Right cardiac atrium (tissue), 5 donors: ENCODE data around the gene PLA2G5. TPM values are rescaled to one million over a fixed set of nuclear protein-coding genes. Genes with fewer than 3 reads are reported as not detected.

Source experiments
- ATAC-seq, 2 donors: fragments of 200-7000 bp; cut with Tn5 transposase; one replicate each; pipeline versions ENCODE4 v1.8.0 to v1.9.1; 2020; ENCODE audit warnings: moderate library complexity in 2 of 2, mild to moderate bottlenecking in 1 of 2
- DNase-seq, 3 donors: peaks; one replicate each; pipeline ENCODE4 v3.0.0-alpha.2; 2020
- H3K27ac ChIP-seq: one replicate; pipeline ENCODE4 v1.5.1; 2013; ENCODE audit warnings: mild to moderate bottlenecking, low read length, control low read depth, moderate library complexity
- H3K27me3 ChIP-seq: one replicate; pipeline ENCODE4 v1.6.1; 2013; ENCODE audit not compliant: control insufficient read depth, insufficient read depth
- H3K4me1 ChIP-seq: one replicate; pipeline ENCODE4 v1.6.1; 2013; ENCODE audit warnings: low read length; ENCODE audit not compliant: control insufficient read depth, insufficient read depth
- H3K4me3 ChIP-seq: one replicate; pipeline ENCODE4 v1.5.1; 2013; ENCODE audit warnings: low read length, control low read depth
- H3K9me3 ChIP-seq: one replicate; pipeline ENCODE4 v1.6.1; 2013; ENCODE audit warnings: low read length; ENCODE audit not compliant: control insufficient read depth
- WGBS: extraction: QIAGEN DNeasy Blood & Tissue Kit; methylation state at CpG from one replicate; pipeline ENCODE4 v1.1.7; 2013; 5-methylcytosine and 5-hydroxymethylcytosine counted together
- intact Hi-C, 4 donors: fragments of 100-400 bp; cut with DNase I; formaldehyde crosslinking; loops; one replicate each; pipeline versions ENCODE4 v1.11.0 to v1.14.0; 2022 to 2023
- polyA plus RNA-seq: library from polyadenylated mRNA; stranded (reverse); fragments of 200-250 nt; gene quantifications from one replicate; pipeline ENCODE4 v1.2.3, GENCODE V29; 2013
- total RNA-seq, 4 donors: library from RNA; stranded (reverse); fragmentation: NEBNext Ultra II Directional; extraction: Animal tissue kit (Norgen Biotek cat#: 25700); gene quantifications; one replicate each; pipeline ENCODE4 v1.2.1, GENCODE V29; 2021
- donor health status: healthy with polysubstance abuse.
- donor health status: DM: no; HTN: yes; CAD: no.
- donor health status: DM: no; HTN: no; CAD: no.
- donor health status: DM: no; HTN: yes; CAD: no; lungs with severe emphysema.
- donor health status: DM: yes; HTN: yes; CAD: no.

Gene PLA2G5
- total and polyA plus RNA-seq, 5 donors: 91.6 to 165 (median 103) TPM

GRCh38 chr1:20136249-20136648 lies 66.3 kb downstream of the PLA2G5 start:
- 92% methylated on average over 3 of the region's 3 CpGs for WGBS
- ATAC-seq (no peak), DNase-seq (no peak)
- H3K4me3 ChIP-seq: no peak overlapping the region
- no peak overlapping the region for H3K27ac ChIP-seq
- H3K9me3 ChIP-seq: no peaks in the 10 kb centered on the region
- intact Hi-C loops: no loop called here
- no peaks in the 10 kb centered on the region for H3K4me1 ChIP-seq
- no peaks in the 10 kb centered on the region for H3K27me3 ChIP-seq

GRCh38 chr1:20137055-20137454 lies 67.1 kb downstream of the PLA2G5 start:
- H3K4me1 ChIP-seq: no peaks in the 10 kb centered on the region
- ATAC-seq: no peak

GRCh38 chr1:20137604-20138003 lies 67.6 kb downstream of the PLA2G5 start:
- intact Hi-C loops: no loop called here
- ATAC-seq (no peak), DNase-seq (no peak)
- Histone ChIP-seq H3K27ac (no peak overlapping the region), H3K4me1 (no peaks in the 10 kb centered on the region), H3K4me3 (no peak overlapping the region), H3K9me3 (no peaks in the 10 kb centered on the region), H3K27me3 (no peaks in the 10 kb centered on the region)
- 73% methylated on average over 1 of the region's 1 CpG for WGBS

More at GRCh38 chr1:20137055-20137454, 67.1 kb downstream of the PLA2G5 start:
- no peak for DNase-seq
- H3K9me3 ChIP-seq: no peaks in the 10 kb centered on the region
- H3K27me3 ChIP-seq: no peaks in the 10 kb centered on the region
- no peak overlapping the region for H3K27ac ChIP-seq
- no peak overlapping the region for H3K4me3 ChIP-seq
- 90% methylated on average over 4 of the region's 4 CpGs for WGBS
- intact Hi-C loops: no loop called here

GRCh38 chr1:20138346-20138745 lies 68.4 kb downstream of the PLA2G5 start:
- Histone ChIP-seq H3K27me3 (no peaks in the 10 kb centered on the region), H3K27ac (no peak overlapping the region), H3K4me1 (no peaks in the 10 kb centered on the region), H3K9me3 (no peaks in the 10 kb centered on the region), H3K4me3 (no peak overlapping the region)
- no peak for DNase-seq
- no peak for ATAC-seq
- 91% methylated on average over 6 of the region's 6 CpGs for WGBS
- intact Hi-C loops: no loop called here

- no peaks in the 10 kb centered on the region for H3K4me1 ChIP-seq
- DNase-seq (no peak), ATAC-seq (no peak)
- WGBS: 95% methylated on average over 9 of the region's 9 CpGs
- no peak within 1 kb of the TSS for H3K27ac ChIP-seq
- intact Hi-C loops: no loop called here
- H3K4me3 ChIP-seq: no peak within 1 kb of the TSS
- H3K9me3 ChIP-seq: no peaks in the 10 kb centered on the region
- no peaks in the 10 kb centered on the region for H3K27me3 ChIP-seq
These were observed 69.1 kb downstream of the PLA2G5 start, which contains the start of gene PLA2G2F for GRCh38 chr1:20138961-20139550. Gene PLA2G2F, plus strand, starts transcription at chr1:20139323. Its CDS starts 105 bp downstream, at chr1:20139428.

GRCh38 chr1:20139776-20140612 lies 70.0 kb downstream of the PLA2G5 start:
- no peak overlapping the region for H3K4me3 ChIP-seq
- H3K9me3 ChIP-seq: no peaks in the 10 kb centered on the region
- no peaks in the 10 kb centered on the region for H3K27me3 ChIP-seq
- ATAC-seq: no peak
- intact Hi-C loops: no loop called here
- no peak overlapping the region for H3K27ac ChIP-seq
- no peaks in the 10 kb centered on the region for H3K4me1 ChIP-seq
- no peak for DNase-seq
- WGBS: 81% methylated on average over 13 of the region's 13 CpGs

GRCh38 chr1:20141001-20141400 lies 71.0 kb downstream of the PLA2G5 start:
- no peaks in the 10 kb centered on the region for H3K27me3 ChIP-seq
- WGBS: 75% methylated on average over 9 of the region's 9 CpGs
- DNase-seq (no peak), ATAC-seq (no peak)
- no peaks in the 10 kb centered on the region for H3K4me1 ChIP-seq
- no peak overlapping the region for H3K27ac ChIP-seq
- intact Hi-C loops: no loop called here
- H3K9me3 ChIP-seq: no peaks in the 10 kb centered on the region
- H3K4me3 ChIP-seq: no peak overlapping the region

- Histone ChIP-seq H3K9me3 (no peaks in the 10 kb centered on the region), H3K27me3 (no peaks in the 10 kb centered on the region), H3K4me1 (no peaks in the 10 kb centered on the region), H3K27ac (no peak overlapping the region), H3K4me3 (no peak overlapping the region)
- intact Hi-C loops: no loop called here
- WGBS: 93% methylated on average over 7 of the region's 7 CpGs
- ATAC-seq: no peak
- DNase-seq: no peak
These were observed 71.5 kb downstream of the PLA2G5 start for GRCh38 chr1:20141466-20141865.

Other genes starting within 250 kb of the PLA2G5 start
- 1 to 10 TPM; 4.1 to 6.2 (median 5.1) TPM for gene OTUD3, start 187.8 kb upstream of the PLA2G5 start, total RNA-seq
- gene OTUD3, start 187.8 kb upstream of the PLA2G5 start, polyA plus RNA-seq: 2.8 TPM
- gene PLA2G2E, start 146.6 kb upstream of the PLA2G5 start, total RNA-seq: not detected
- not detected for gene PLA2G2E, start 146.6 kb upstream of the PLA2G5 start, polyA plus RNA-seq
- 100 to 1,000 TPM; 134 to 996 (median 625) TPM for gene PLA2G2A, start 90.6 kb upstream of the PLA2G5 start, total RNA-seq
- 1,085 TPM for gene PLA2G2A, start 90.6 kb upstream of the PLA2G5 start, polyA plus RNA-seq
- not detected for gene PLA2G2D, start 49.3 kb downstream of the PLA2G5 start, total RNA-seq
- gene PLA2G2D, start 49.3 kb downstream of the PLA2G5 start, polyA plus RNA-seq: not detected
- not detected for gene PLA2G2F, start 69.1 kb downstream of the PLA2G5 start, total RNA-seq
- gene PLA2G2F, start 69.1 kb downstream of the PLA2G5 start, polyA plus RNA-seq: not detected
- gene UBXN10, start 115.9 kb downstream of the PLA2G5 start, total RNA-seq: 1 to 10 TPM; 4.7 to 6.3 (median 5.5) TPM
- gene UBXN10, start 115.9 kb downstream of the PLA2G5 start, polyA plus RNA-seq: 3.2 TPM
- gene PLA2G2C, start 116.3 kb downstream of the PLA2G5 start, total RNA-seq: under 1 TPM in 1 of 4 donors, not detected in 3; 0.31 TPM
- gene PLA2G2C, start 116.3 kb downstream of the PLA2G5 start, polyA plus RNA-seq: 0.02 TPM
- gene VWA5B1, start 220.7 kb downstream of the PLA2G5 start, total RNA-seq: under 1 TPM; 0.18 to 0.51 (median 0.25) TPM
- 0.18 TPM for gene VWA5B1, start 220.7 kb downstream of the PLA2G5 start, polyA plus RNA-seq